ENCODE measurements around the gene ATP11A. TPM values are rescaled to one million over a fixed set of nuclear protein-coding genes. Genes with fewer than 3 reads are reported as not detected.

The ATP11A gene
- total RNA-seq, 1 donor from 2014 or later, result 211 TPM

DNA sequence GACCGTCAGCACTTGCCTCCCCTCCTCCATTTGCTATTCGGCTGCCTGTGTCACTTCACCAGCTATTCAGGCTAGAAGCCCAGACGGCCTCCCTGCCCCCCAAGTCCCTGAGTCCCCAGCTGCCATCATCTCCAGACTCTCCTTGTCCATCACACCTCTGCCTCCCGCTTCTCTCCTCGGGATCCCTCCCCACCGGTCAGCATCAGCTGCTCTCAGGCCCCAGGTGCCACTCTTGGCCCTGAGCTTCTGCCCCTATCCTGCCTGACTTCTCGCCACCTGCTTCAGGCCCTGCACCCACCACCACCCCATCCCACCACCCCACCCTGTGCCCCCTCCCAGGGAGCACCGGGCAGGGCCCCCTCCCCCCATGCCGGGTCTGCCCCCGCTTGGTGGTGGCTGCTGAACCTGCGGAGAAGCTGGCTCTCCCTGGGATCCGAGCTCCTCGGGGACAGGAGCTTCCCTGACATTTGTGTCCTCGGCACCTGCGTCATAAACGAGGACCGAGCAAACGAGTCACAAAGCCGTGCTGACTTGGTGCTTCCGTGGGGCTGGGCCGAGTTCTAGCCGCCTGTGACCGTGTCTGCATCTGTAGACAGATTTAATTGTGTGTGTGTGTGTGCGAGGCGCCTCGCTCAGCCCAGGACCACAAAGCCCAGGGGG, 208.9 kb downstream of the ATP11A start:
- Mint-ChIP-seq H3K4me3 (ENCODE audit: unreplicated experiment) (no peak overlapping the region), H3K4me1 (ENCODE audit: unreplicated experiment) (no peaks in the 10 kb centered on the region), H3K36me3 (ENCODE audit: low read depth, unreplicated experiment) (peaks cover 7% of the 10 kb centered on the region), H3K27ac (ENCODE audit: unreplicated experiment) (no peak overlapping the region), H3K27me3 (ENCODE audit: unreplicated experiment) (no peaks in the 10 kb centered on the region), H3K9me3 (ENCODE audit: unreplicated experiment) (no peaks in the 10 kb centered on the region)
- no peak for DNase-seq (ENCODE audit: low spot score)
- no peak for TF ChIP-seq CTCF (IDR thresholded peaks at IDR 0.05; ENCODE audit: unreplicated experiment)

DNA sequence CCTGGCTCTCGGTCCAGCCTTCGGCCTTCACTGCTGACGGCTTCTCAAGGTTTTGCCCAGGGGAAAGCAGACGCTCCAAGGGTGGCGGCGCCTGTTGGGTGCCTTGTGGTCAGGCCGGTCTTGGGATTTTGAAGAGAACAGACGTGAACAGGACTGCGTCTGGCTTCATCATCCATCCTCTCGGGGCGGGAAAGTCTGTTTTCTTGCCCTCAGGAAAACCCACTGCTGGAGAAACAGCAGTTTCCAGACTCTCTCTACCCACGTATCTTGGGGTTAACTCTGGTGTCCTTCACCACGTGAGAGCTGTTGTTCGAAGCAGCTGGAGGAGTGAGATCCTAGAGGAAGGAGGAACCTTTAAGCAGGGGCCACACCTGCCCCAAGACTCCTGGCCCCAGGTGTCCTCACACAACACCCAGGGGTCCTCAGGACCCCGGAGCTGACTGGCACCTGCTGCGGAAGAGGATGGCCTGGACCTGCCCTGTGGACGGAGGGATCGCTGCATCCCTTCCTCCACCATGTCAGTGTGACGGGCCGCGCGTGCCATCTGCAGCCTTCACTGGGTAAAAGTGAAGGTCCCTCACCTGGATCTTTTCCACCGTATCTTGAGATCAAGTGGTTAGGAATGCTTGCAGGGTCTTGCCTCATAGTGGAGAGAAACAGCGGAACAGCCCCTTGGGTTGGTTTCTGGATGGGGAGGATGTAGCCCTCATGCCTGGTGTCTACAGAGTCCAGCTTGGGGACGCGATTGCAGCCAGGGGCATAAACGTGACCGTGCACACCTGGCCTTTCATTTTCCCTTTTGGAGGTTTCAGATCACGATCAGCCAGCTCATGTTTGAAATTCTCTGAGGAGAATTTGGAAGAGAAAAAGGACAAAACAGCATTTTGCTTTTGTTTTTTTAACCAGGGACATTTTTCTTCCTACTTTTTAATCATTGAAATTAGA, 209.7 kb downstream of the ATP11A start:
- no peaks in the 10 kb centered on the region for H3K27me3 Mint-ChIP-seq (ENCODE audit: unreplicated experiment)
- DNase-seq (ENCODE audit: low spot score), result no peak
- TF ChIP-seq CTCF (IDR thresholded peaks at IDR 0.05; ENCODE audit: unreplicated experiment), result no peak
- H3K4me3 Mint-ChIP-seq (ENCODE audit: unreplicated experiment), result no peak overlapping the region
- no peaks in the 10 kb centered on the region for H3K9me3 Mint-ChIP-seq (ENCODE audit: unreplicated experiment)
- no peaks in the 10 kb centered on the region for H3K4me1 Mint-ChIP-seq (ENCODE audit: unreplicated experiment)
- peaks cover 7% of the 10 kb centered on the region for H3K36me3 Mint-ChIP-seq (ENCODE audit: low read depth, unreplicated experiment)
- H3K27ac Mint-ChIP-seq (ENCODE audit: unreplicated experiment), result no peak overlapping the region

GRCh38 chr13:112900226-112900600, 210.4 kb downstream of the ATP11A start:
- Mint-ChIP-seq H3K27ac (ENCODE audit: unreplicated experiment) (no peak overlapping the region), H3K27me3 (ENCODE audit: unreplicated experiment) (no peaks in the 10 kb centered on the region), H3K36me3 (ENCODE audit: low read depth, unreplicated experiment) (peaks cover 13% of the 10 kb centered on the region), H3K9me3 (ENCODE audit: unreplicated experiment) (peaks cover 3% of the 10 kb centered on the region), H3K4me1 (ENCODE audit: unreplicated experiment) (no peaks in the 10 kb centered on the region), H3K4me3 (ENCODE audit: unreplicated experiment) (no peak overlapping the region)
- no peak for DNase-seq (ENCODE audit: low spot score)
- no peak for TF ChIP-seq CTCF (IDR thresholded peaks at IDR 0.05; ENCODE audit: unreplicated experiment)

GRCh38 chr13:112900691-112901091, 210.9 kb downstream of the ATP11A start:
- no peak for TF ChIP-seq CTCF (IDR thresholded peaks at IDR 0.05; ENCODE audit: unreplicated experiment)
- no peak overlapping the region for H3K4me3 Mint-ChIP-seq (ENCODE audit: unreplicated experiment)
- peaks cover 18% of the 10 kb centered on the region for H3K36me3 Mint-ChIP-seq (ENCODE audit: low read depth, unreplicated experiment)
- no peaks in the 10 kb centered on the region for H3K4me1 Mint-ChIP-seq (ENCODE audit: unreplicated experiment)
- H3K27me3 Mint-ChIP-seq (ENCODE audit: unreplicated experiment), result no peaks in the 10 kb centered on the region
- no peak for DNase-seq (ENCODE audit: low spot score)
- H3K9me3 Mint-ChIP-seq (ENCODE audit: unreplicated experiment), result peaks cover 3% of the 10 kb centered on the region
- no peak overlapping the region for H3K27ac Mint-ChIP-seq (ENCODE audit: unreplicated experiment)

Measured in endothelial cell (in vitro differentiated cells).